ENCODE measurements around the gene FLRT3. TPM values are rescaled to one million over a fixed set of nuclear protein-coding genes. Genes with fewer than 3 reads are reported as not detected.

FLRT3 gene
- total RNA-seq, 1 experiment from 2014 or later: not detected

DNA sequence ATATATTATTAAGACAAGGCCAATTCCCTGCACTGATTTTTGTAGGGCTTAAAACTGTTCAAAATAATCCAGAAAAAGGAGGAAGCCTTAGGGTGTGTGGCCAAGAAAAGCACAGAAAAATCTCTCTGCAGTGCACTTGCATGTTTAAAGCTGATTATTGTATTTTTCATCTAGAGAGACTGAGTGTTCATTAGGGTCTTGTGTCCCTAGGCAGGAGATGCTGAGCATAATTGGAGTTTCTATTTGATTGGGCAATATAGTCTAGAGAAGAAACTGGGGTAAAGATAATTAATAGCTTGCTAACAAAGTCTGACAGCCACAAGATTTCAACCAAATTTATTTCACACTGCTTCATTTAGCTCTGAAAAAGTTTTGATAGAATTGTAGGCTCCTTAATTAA, 2.4 kb downstream of the FLRT3 start:
- no peak overlapping the region for H3K4me3 ChIP-seq (ENCODE audit: low read length)
- DNase-seq: no peak
- H3K4me2 ChIP-seq (ENCODE audit: low read depth, low read length, poor library complexity, severe bottlenecking): no peak overlapping the region
- no peaks in the 10 kb centered on the region for H3K79me2 ChIP-seq (ENCODE audit: low read length)
- no peaks in the 10 kb centered on the region for H3K9me3 ChIP-seq (ENCODE audit: low read length)
- H3K9ac ChIP-seq (ENCODE audit: low read length): no peak overlapping the region
- no peak overlapping the region for H3K27ac ChIP-seq (ENCODE audit: low read length)
- H3K4me1 ChIP-seq (ENCODE audit: low read length): no peaks in the 10 kb centered on the region
- H3K36me3 ChIP-seq (ENCODE audit: insufficient read depth, low read length): no peaks in the 10 kb centered on the region
- no peak overlapping the region for H2AFZ ChIP-seq (ENCODE audit: low read length)
- H4K20me1 ChIP-seq (ENCODE audit: insufficient read depth, low read depth, low read length): no peaks in the 10 kb centered on the region
- no peaks in the 10 kb centered on the region for H3K27me3 ChIP-seq (ENCODE audit: low read length)
- no peaks in the 10 kb centered on the region for H3K9me2 ChIP-seq (replicated peaks; ENCODE audit: insufficient read depth, low read length)

DNA sequence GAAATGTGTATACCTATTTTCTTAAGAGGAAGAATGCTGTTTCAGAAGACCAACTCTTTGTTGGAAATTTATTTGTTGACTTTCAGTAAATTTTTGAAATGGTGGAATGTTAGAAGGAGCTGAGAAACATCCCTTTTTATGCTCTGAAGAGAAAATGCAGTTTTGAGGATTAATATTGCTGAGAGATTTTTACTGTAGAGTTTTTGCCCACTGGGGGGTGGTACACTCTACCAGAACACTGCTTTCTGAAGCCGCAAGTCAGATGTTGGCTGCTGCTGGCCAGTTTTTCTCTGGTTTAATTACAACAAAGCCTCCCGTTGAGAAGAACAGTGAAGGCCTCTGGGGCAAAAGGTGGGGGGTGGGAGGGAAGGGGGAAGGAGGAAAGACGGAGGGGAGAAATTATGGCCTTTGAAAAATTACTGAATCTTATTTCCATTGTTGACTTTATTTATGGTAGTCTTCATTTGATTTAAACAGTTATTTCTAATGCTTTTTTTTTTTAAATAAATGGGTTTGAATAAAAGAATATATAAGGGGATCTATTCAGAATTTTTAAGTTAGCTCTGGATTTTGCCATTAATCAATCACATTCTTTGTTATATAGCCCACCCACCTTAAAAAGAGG, 3.0 kb downstream of the FLRT3 start:
- H3K9ac ChIP-seq (ENCODE audit: low read length): no peak overlapping the region
- no peak overlapping the region for H2AFZ ChIP-seq (ENCODE audit: low read length)
- no peak overlapping the region for H3K4me3 ChIP-seq (ENCODE audit: low read length)
- no peaks in the 10 kb centered on the region for H3K36me3 ChIP-seq (ENCODE audit: insufficient read depth, low read length)
- H3K4me1 ChIP-seq (ENCODE audit: low read length): no peaks in the 10 kb centered on the region
- H3K27me3 ChIP-seq (ENCODE audit: low read length): no peaks in the 10 kb centered on the region
- H3K9me2 ChIP-seq (replicated peaks; ENCODE audit: insufficient read depth, low read length): no peaks in the 10 kb centered on the region
- H3K9me3 ChIP-seq (ENCODE audit: low read length): no peaks in the 10 kb centered on the region
- no peak overlapping the region for H3K27ac ChIP-seq (ENCODE audit: low read length)
- no peaks in the 10 kb centered on the region for H4K20me1 ChIP-seq (ENCODE audit: insufficient read depth, low read depth, low read length)
- DNase-seq: no peak
- H3K4me2 ChIP-seq (ENCODE audit: low read depth, low read length, poor library complexity, severe bottlenecking): no peak overlapping the region
- H3K79me2 ChIP-seq (ENCODE audit: low read length): no peaks in the 10 kb centered on the region

DNA sequence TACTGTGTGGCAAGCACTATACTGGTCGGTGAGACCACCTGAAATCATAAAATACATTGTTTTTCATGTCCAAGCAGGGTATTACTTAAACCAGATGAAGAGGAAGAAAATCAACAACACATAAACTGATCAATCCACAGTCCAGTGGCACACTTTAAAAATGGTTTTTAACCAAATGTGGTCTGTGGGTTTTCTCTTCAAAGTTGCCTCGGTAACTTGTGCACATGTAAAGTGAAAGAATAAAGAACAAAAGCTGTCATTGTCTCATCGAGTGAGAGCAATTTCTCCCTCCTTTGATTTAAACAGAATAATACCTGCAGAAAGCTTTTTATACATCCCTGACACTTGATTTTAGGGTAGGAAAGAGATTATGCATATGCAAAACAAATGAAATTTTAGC, 3.7 kb downstream of the FLRT3 start:
- H3K27ac ChIP-seq (ENCODE audit: low read length): no peak overlapping the region
- H3K9me3 ChIP-seq (ENCODE audit: low read length): no peaks in the 10 kb centered on the region
- H3K79me2 ChIP-seq (ENCODE audit: low read length): no peaks in the 10 kb centered on the region
- no peaks in the 10 kb centered on the region for H3K4me1 ChIP-seq (ENCODE audit: low read length)
- H3K9me2 ChIP-seq (replicated peaks; ENCODE audit: insufficient read depth, low read length): no peaks in the 10 kb centered on the region
- H4K20me1 ChIP-seq (ENCODE audit: insufficient read depth, low read depth, low read length): no peaks in the 10 kb centered on the region
- H2AFZ ChIP-seq (ENCODE audit: low read length): no peak overlapping the region
- H3K27me3 ChIP-seq (ENCODE audit: low read length): no peaks in the 10 kb centered on the region
- H3K4me2 ChIP-seq (ENCODE audit: low read depth, low read length, poor library complexity, severe bottlenecking): no peak overlapping the region
- H3K4me3 ChIP-seq (ENCODE audit: low read length): no peak overlapping the region
- no peak overlapping the region for H3K9ac ChIP-seq (ENCODE audit: low read length)
- DNase-seq: no peak
- H3K36me3 ChIP-seq (ENCODE audit: insufficient read depth, low read length): no peaks in the 10 kb centered on the region

DNA sequence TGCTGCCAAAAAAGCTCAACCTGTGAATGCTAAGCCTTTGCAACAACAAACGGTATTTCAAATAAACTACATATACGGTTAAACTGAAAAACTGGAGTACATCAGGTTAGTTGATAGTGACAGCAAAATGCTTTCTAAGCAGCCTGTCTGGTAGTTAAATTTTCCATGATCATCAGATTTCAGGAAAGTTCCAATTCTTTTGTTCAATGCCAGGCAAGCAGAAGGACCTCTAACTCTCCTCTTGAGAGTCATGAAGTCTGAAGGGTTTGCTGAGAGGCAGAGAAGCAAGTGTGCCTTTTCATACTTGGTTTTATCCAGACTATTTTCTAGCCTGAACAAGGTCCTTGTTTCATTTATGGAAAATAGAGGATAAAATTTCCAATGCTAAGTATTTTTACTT, 4.5 kb downstream of the FLRT3 start:
- no peak overlapping the region for H2AFZ ChIP-seq (ENCODE audit: low read length)
- H3K27ac ChIP-seq (ENCODE audit: low read length): no peak overlapping the region
- no peak for DNase-seq
- H3K4me3 ChIP-seq (ENCODE audit: low read length): no peak overlapping the region
- no peaks in the 10 kb centered on the region for H3K9me2 ChIP-seq (replicated peaks; ENCODE audit: insufficient read depth, low read length)
- H3K4me1 ChIP-seq (ENCODE audit: low read length): no peaks in the 10 kb centered on the region
- no peaks in the 10 kb centered on the region for H3K36me3 ChIP-seq (ENCODE audit: insufficient read depth, low read length)
- no peak overlapping the region for H3K9ac ChIP-seq (ENCODE audit: low read length)
- H3K4me2 ChIP-seq (ENCODE audit: low read depth, low read length, poor library complexity, severe bottlenecking): no peak overlapping the region
- no peaks in the 10 kb centered on the region for H3K27me3 ChIP-seq (ENCODE audit: low read length)
- no peaks in the 10 kb centered on the region for H3K9me3 ChIP-seq (ENCODE audit: low read length)
- no peaks in the 10 kb centered on the region for H3K79me2 ChIP-seq (ENCODE audit: low read length)
- no peaks in the 10 kb centered on the region for H4K20me1 ChIP-seq (ENCODE audit: insufficient read depth, low read depth, low read length)

DNA sequence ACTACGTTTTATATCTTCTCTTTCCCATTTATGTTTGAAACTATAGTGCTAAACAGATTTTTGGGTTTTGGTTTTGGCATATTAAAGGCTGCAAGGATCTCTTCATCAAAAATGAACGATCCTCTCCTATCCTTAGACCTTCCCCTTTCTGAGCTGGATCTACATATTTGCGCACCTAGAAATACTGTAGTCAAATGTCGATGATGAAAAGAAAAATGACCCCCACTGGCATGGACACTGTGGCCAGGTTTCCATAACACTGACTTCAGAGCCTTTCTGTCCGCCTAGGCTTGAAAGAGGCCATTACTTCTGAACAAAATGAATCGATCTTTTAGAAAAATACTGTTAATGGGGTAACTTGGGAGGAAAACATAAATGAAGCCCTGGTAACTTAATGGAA, 5.8 kb downstream of the FLRT3 start:
- no peak overlapping the region for H3K4me2 ChIP-seq (ENCODE audit: low read depth, low read length, poor library complexity, severe bottlenecking)
- H3K9me2 ChIP-seq (replicated peaks; ENCODE audit: insufficient read depth, low read length): no peaks in the 10 kb centered on the region
- no peaks in the 10 kb centered on the region for H3K36me3 ChIP-seq (ENCODE audit: insufficient read depth, low read length)
- no peaks in the 10 kb centered on the region for H4K20me1 ChIP-seq (ENCODE audit: insufficient read depth, low read depth, low read length)
- no peaks in the 10 kb centered on the region for H3K9me3 ChIP-seq (ENCODE audit: low read length)
- H3K27me3 ChIP-seq (ENCODE audit: low read length): no peaks in the 10 kb centered on the region
- no peak overlapping the region for H3K27ac ChIP-seq (ENCODE audit: low read length)
- H3K4me3 ChIP-seq (ENCODE audit: low read length): no peak overlapping the region
- DNase-seq: no peak
- no peak overlapping the region for H3K9ac ChIP-seq (ENCODE audit: low read length)
- no peaks in the 10 kb centered on the region for H3K79me2 ChIP-seq (ENCODE audit: low read length)
- no peaks in the 10 kb centered on the region for H3K4me1 ChIP-seq (ENCODE audit: low read length)
- H2AFZ ChIP-seq (ENCODE audit: low read length): no peak overlapping the region

DNA sequence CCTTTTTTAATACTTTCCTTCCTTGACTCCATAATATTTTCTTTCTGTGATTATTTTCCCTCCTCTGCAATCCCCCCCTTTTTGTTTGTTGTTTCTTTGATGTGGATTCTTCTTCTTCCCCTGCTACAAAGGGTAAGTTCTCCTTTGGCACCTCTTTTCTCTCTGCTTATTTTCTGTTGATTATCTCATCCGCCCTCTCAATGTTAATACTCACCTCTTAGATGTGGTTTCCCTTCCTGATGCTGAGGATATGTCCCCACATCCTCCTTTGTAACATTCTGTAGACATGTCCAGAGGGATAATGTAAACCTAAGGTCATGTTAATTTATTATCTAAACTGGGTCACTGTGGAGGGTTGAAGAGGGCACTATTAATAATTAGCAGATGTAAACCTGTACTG, 17.7 kb downstream of the FLRT3 start:
- Histone ChIP-seq H2AFZ (ENCODE audit: low read length) (no peak overlapping the region), H3K4me2 (ENCODE audit: low read depth, low read length, poor library complexity, severe bottlenecking) (no peak overlapping the region), H3K27ac (ENCODE audit: low read length) (no peak overlapping the region), H3K9me2 (replicated peaks; ENCODE audit: insufficient read depth, low read length) (no peaks in the 10 kb centered on the region), H4K20me1 (ENCODE audit: insufficient read depth, low read depth, low read length) (no peaks in the 10 kb centered on the region), H3K9ac (ENCODE audit: low read length) (no peak overlapping the region), H3K4me1 (ENCODE audit: low read length) (no peaks in the 10 kb centered on the region), H3K4me3 (ENCODE audit: low read length) (no peak overlapping the region), H3K27me3 (ENCODE audit: low read length) (no peaks in the 10 kb centered on the region), H3K9me3 (ENCODE audit: low read length) (no peaks in the 10 kb centered on the region), H3K79me2 (ENCODE audit: low read length) (no peaks in the 10 kb centered on the region), H3K36me3 (ENCODE audit: insufficient read depth, low read length) (no peaks in the 10 kb centered on the region)
- no peak for DNase-seq

DNA sequence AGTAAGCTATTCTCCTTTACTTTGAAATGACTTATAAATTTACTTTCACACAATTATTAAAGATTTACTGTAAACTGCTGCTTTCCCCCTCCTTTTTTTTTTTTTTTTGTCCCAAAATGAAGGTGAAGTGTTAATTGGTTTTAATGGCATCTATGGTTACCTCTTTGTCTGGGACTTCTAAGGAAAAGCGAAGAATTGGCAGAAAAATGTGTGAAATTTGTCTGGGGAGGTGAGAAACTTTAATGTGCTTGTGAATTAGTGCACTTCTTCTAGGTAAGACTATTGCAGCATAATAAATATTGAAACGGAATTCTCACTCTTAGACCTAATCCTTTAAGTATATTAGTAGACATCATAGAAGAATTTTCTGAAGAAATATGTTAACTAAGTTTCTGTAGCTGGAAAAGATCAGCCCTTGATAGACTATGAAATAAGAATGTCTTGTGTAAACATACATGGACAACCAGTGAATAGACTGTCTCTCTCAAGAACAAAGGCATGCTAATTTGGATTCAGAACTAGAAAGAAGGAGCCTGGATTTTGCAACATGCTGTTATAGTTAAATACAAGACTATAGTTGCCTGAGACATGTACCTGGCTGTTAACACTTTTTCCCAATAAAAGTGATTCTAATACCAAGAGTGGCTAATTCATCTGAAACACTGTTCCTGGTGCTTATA, 23.9 kb downstream of the FLRT3 start:
- H3K27me3 ChIP-seq (ENCODE audit: low read length): no peaks in the 10 kb centered on the region
- no peak for DNase-seq
- no peaks in the 10 kb centered on the region for H3K9me3 ChIP-seq (ENCODE audit: low read length)
- no peaks in the 10 kb centered on the region for H4K20me1 ChIP-seq (ENCODE audit: insufficient read depth, low read depth, low read length)
- H2AFZ ChIP-seq (ENCODE audit: low read length): no peak overlapping the region
- no peaks in the 10 kb centered on the region for H3K4me1 ChIP-seq (ENCODE audit: low read length)
- H3K27ac ChIP-seq (ENCODE audit: low read length): no peak overlapping the region
- H3K9me2 ChIP-seq (replicated peaks; ENCODE audit: insufficient read depth, low read length): no peaks in the 10 kb centered on the region
- H3K4me3 ChIP-seq (ENCODE audit: low read length): no peak overlapping the region
- no peak overlapping the region for H3K9ac ChIP-seq (ENCODE audit: low read length)
- H3K79me2 ChIP-seq (ENCODE audit: low read length): no peaks in the 10 kb centered on the region
- H3K36me3 ChIP-seq (ENCODE audit: insufficient read depth, low read length): no peaks in the 10 kb centered on the region
- no peak overlapping the region for H3K4me2 ChIP-seq (ENCODE audit: low read depth, low read length, poor library complexity, severe bottlenecking)

DNA sequence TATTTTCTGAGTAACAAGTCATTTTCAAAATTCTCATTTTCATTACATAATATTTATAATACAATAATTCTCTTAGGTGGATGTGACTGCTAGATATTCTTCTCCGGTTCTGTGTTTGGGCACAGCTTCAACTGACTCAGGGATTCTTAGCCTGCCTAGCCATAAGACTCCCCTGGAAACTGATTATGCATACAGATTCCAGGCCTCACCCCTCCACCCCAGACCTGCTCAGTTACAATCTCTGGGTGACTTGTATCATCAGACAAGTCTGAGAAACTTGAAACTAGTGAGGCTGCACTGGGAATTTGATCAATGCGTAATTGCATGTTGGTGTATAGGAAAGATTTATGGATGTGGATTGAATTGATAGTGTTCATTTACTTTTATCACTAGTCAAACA, 25.4 kb downstream of the FLRT3 start:
- no peaks in the 10 kb centered on the region for H4K20me1 ChIP-seq (ENCODE audit: insufficient read depth, low read depth, low read length)
- no peaks in the 10 kb centered on the region for H3K9me3 ChIP-seq (ENCODE audit: low read length)
- H3K9ac ChIP-seq (ENCODE audit: low read length): no peak overlapping the region

More for the DNA sequence above, 25.4 kb downstream of the FLRT3 start:
- no peak overlapping the region for H3K27ac ChIP-seq (ENCODE audit: low read length)
- H3K27me3 ChIP-seq (ENCODE audit: low read length): no peaks in the 10 kb centered on the region
- H3K4me1 ChIP-seq (ENCODE audit: low read length): no peaks in the 10 kb centered on the region
- H3K4me2 ChIP-seq (ENCODE audit: low read depth, low read length, poor library complexity, severe bottlenecking): no peak overlapping the region
- no peak overlapping the region for H3K4me3 ChIP-seq (ENCODE audit: low read length)
- H3K36me3 ChIP-seq (ENCODE audit: insufficient read depth, low read length): no peaks in the 10 kb centered on the region
- DNase-seq: no peak
- no peak overlapping the region for H2AFZ ChIP-seq (ENCODE audit: low read length)
- H3K79me2 ChIP-seq (ENCODE audit: low read length): no peaks in the 10 kb centered on the region
- no peaks in the 10 kb centered on the region for H3K9me2 ChIP-seq (replicated peaks; ENCODE audit: insufficient read depth, low read length)
